Activated T-cell treated with anti-CD3 and anti-CD28 coated beads, Interleukin-2, amount 50 U/mL, for 4 hours (primary cell): ENCODE measurements around the gene QSER1. TPM values are rescaled to one million over a fixed set of nuclear protein-coding genes. Genes with fewer than 3 reads are reported as not detected.
"Not testable (repeated sequence)": the region's sequence is repeated elsewhere in the genome, so short reads cannot be mapped to it uniquely, and the experiment has no call there.

Experiments
- ATAC-seq, 2 donors: fragments of 200-7000 bp; cut with Tn5 transposase; one replicate each; pipeline ENCODE4 v1.10.0; 2021
- DNase-seq: peaks from one replicate; pipeline ENCODE4 v3.0.0-alpha.2; 2020
- H3K27me3 Mint-ChIP-seq: one replicate; pipeline ENCODE4 v1.8.0; 2021; ENCODE audit warnings: low read depth, mixed read lengths
- H3K36me3 Mint-ChIP-seq: one replicate; pipeline ENCODE4 v1.8.0; 2022; ENCODE audit warnings: mixed read lengths; ENCODE audit not compliant: insufficient read depth
- H3K4me1 Mint-ChIP-seq: one replicate; pipeline ENCODE4 v1.8.0; 2021; ENCODE audit warnings: low read depth, mixed read lengths
- H3K4me3 Mint-ChIP-seq: one replicate; pipeline ENCODE4 v1.8.0; 2021; ENCODE audit warnings: mild to moderate bottlenecking, moderate library complexity, mixed read lengths
- H3K9me3 Mint-ChIP-seq: one replicate; pipeline ENCODE4 v1.8.0; 2021; ENCODE audit warnings: mixed read lengths
- total RNA-seq, 3 donors: library from RNA; stranded (reverse); gene quantifications; one replicate each; pipeline ENCODE4 v1.2.1, GENCODE V29; 2021

The QSER1 gene
- total RNA-seq, 3 donors from 2014 or later, result 9.0 to 10.4 (median 9.2) TPM

GRCh38 chr11:32972233-32972632, 79.6 kb downstream of the QSER1 start:
- not testable (repeated sequence) for H3K36me3 Mint-ChIP-seq, DNase-seq, H3K4me3 Mint-ChIP-seq, H3K9me3 Mint-ChIP-seq, H3K27me3 Mint-ChIP-seq, ATAC-seq, H3K4me1 Mint-ChIP-seq

- Mint-ChIP-seq H3K4me3 (no peak overlapping the region), H3K27me3 (no peaks in the 10 kb centered on the region), H3K4me1 (no peaks in the 10 kb centered on the region), H3K36me3 (peaks cover 10% of the 10 kb centered on the region), H3K9me3 (no peaks in the 10 kb centered on the region)
- DNase-seq (no peak), ATAC-seq (no peak)
Observed at GRCh38 chr11:32972781-32973180, 80.2 kb downstream of the QSER1 start.

- H3K27me3 Mint-ChIP-seq, result no peaks in the 10 kb centered on the region
- peaks cover 2% of the 10 kb centered on the region for H3K36me3 Mint-ChIP-seq
- DNase-seq, result no peak
- ATAC-seq, result no peak
- H3K4me3 Mint-ChIP-seq, result no peak overlapping the region
- H3K4me1 Mint-ChIP-seq, result no peaks in the 10 kb centered on the region
- no peaks in the 10 kb centered on the region for H3K9me3 Mint-ChIP-seq
Observed at GRCh38 chr11:32982626-32983025, 90.0 kb downstream of the QSER1 start.

GRCh38 chr11:32983506-32983905, 90.9 kb downstream of the QSER1 start:
- no peaks in the 10 kb centered on the region for H3K4me1 Mint-ChIP-seq
- DNase-seq (no peak), ATAC-seq (no peak)
- no peaks in the 10 kb centered on the region for H3K27me3 Mint-ChIP-seq
- H3K36me3 Mint-ChIP-seq, result peaks cover 2% of the 10 kb centered on the region
- H3K9me3 Mint-ChIP-seq, result no peaks in the 10 kb centered on the region
- no peak overlapping the region for H3K4me3 Mint-ChIP-seq

- no peak for DNase-seq
- Mint-ChIP-seq H3K4me3 (no peak overlapping the region), H3K27me3 (no peaks in the 10 kb centered on the region), H3K4me1 (no peaks in the 10 kb centered on the region), H3K36me3 (peaks cover 2% of the 10 kb centered on the region), H3K9me3 (no peaks in the 10 kb centered on the region)
- ATAC-seq, result no peak
Observed at GRCh38 chr11:32985600-32985999, 93.0 kb downstream of the QSER1 start.

GRCh38 chr11:32987851-32988250, 95.2 kb downstream of the QSER1 start:
- Mint-ChIP-seq H3K27me3 (no peaks in the 10 kb centered on the region), H3K36me3 (peaks cover 6% of the 10 kb centered on the region), H3K4me1 (no peaks in the 10 kb centered on the region), H3K9me3 (peaks cover 9% of the 10 kb centered on the region), H3K4me3 (no peak overlapping the region)
- DNase-seq, result no peak
- ATAC-seq, result no peak

- no peaks in the 10 kb centered on the region for H3K27me3 Mint-ChIP-seq
- H3K4me1 Mint-ChIP-seq, result no peaks in the 10 kb centered on the region
- peaks cover 13% of the 10 kb centered on the region for H3K9me3 Mint-ChIP-seq
- no peak overlapping the region for H3K4me3 Mint-ChIP-seq
- DNase-seq (no peak), ATAC-seq (no peak)
- H3K36me3 Mint-ChIP-seq, result peaks cover 3% of the 10 kb centered on the region
Observed at GRCh38 chr11:32990481-32990880, 97.9 kb downstream of the QSER1 start.

- Mint-ChIP-seq H3K9me3 (peaks cover 13% of the 10 kb centered on the region), H3K36me3 (peaks cover 3% of the 10 kb centered on the region), H3K27me3 (no peaks in the 10 kb centered on the region), H3K4me3 (no peak overlapping the region), H3K4me1 (no peaks in the 10 kb centered on the region)
- ATAC-seq, result no peak
- DNase-seq, result no peak
Observed at GRCh38 chr11:32991427-32991826, 98.8 kb downstream of the QSER1 start.

- Mint-ChIP-seq H3K36me3 (peaks cover 3% of the 10 kb centered on the region), H3K9me3 (peaks cover 13% of the 10 kb centered on the region), H3K4me1 (no peaks in the 10 kb centered on the region), H3K27me3 (no peaks in the 10 kb centered on the region), H3K4me3 (no peak overlapping the region)
- ATAC-seq (no peak), DNase-seq (no peak)
Observed at GRCh38 chr11:32991898-32992297, 99.3 kb downstream of the QSER1 start.

- Mint-ChIP-seq H3K4me3 (no peak overlapping the region), H3K27me3 (peaks cover 5% of the 10 kb centered on the region), H3K36me3 (no peaks in the 10 kb centered on the region), H3K9me3 (peaks cover 10% of the 10 kb centered on the region), H3K4me1 (peaks cover 11% of the 10 kb centered on the region)
- DNase-seq, result no peak
- no peak for ATAC-seq
Observed at GRCh38 chr11:33000181-33000580, 107.6 kb downstream of the QSER1 start.

GRCh38 chr11:33001281-33001680, 108.7 kb downstream of the QSER1 start:
- no peak for ATAC-seq
- H3K27me3 Mint-ChIP-seq, result peaks cover 5% of the 10 kb centered on the region
- peaks cover 22% of the 10 kb centered on the region for H3K4me1 Mint-ChIP-seq

GRCh38 chr11:33001751-33002542, 109.3 kb downstream of the QSER1 start:
- ATAC-seq (no peak), DNase-seq (no peak)
- no peak overlapping the region for H3K4me3 Mint-ChIP-seq
- peaks cover 10% of the 10 kb centered on the region for H3K9me3 Mint-ChIP-seq
- peaks cover 26% of the 10 kb centered on the region for H3K4me1 Mint-ChIP-seq
- H3K36me3 Mint-ChIP-seq, result no peaks in the 10 kb centered on the region
- peaks cover 5% of the 10 kb centered on the region for H3K27me3 Mint-ChIP-seq

More at GRCh38 chr11:33001281-33001680, 108.7 kb downstream of the QSER1 start:
- Mint-ChIP-seq H3K36me3 (no peaks in the 10 kb centered on the region), H3K4me3 (no peak overlapping the region), H3K9me3 (peaks cover 10% of the 10 kb centered on the region)
- DNase-seq, result no peak

- Mint-ChIP-seq H3K4me3 (no peak overlapping the region), H3K4me1 (peaks cover 28% of the 10 kb centered on the region), H3K9me3 (no peaks in the 10 kb centered on the region), H3K36me3 (no peaks in the 10 kb centered on the region), H3K27me3 (no peaks in the 10 kb centered on the region)
- ATAC-seq, result peak; percentile 48 to 62
- DNase-seq, result no peak
Observed at GRCh38 chr11:33005175-33005574, 112.6 kb downstream of the QSER1 start.

GRCh38 chr11:33006010-33006409, 113.4 kb downstream of the QSER1 start:
- Mint-ChIP-seq H3K9me3 (no peaks in the 10 kb centered on the region), H3K4me3 (no peak overlapping the region), H3K36me3 (no peaks in the 10 kb centered on the region), H3K4me1 (peaks cover 30% of the 10 kb centered on the region), H3K27me3 (no peaks in the 10 kb centered on the region)
- DNase-seq (no peak), ATAC-seq (no peak)

- Mint-ChIP-seq H3K27me3 (peaks cover 23% of the 10 kb centered on the region), H3K36me3 (no peaks in the 10 kb centered on the region), H3K4me1 (peaks cover 32% of the 10 kb centered on the region), H3K9me3 (no peaks in the 10 kb centered on the region), H3K4me3 (no peak overlapping the region)
- ATAC-seq (no peak), DNase-seq (no peak)
Observed at GRCh38 chr11:33013755-33014154, 121.1 kb downstream of the QSER1 start.
